Loucy (cell line): ENCODE measurements around the gene TUBB4B.

Experiments used
- CTCF ChIP-seq: fragments of 200-600 bp; sonication (generic); conservative IDR thresholded peaks from 2 replicates; pipeline ENCODE4 v1.5.1; 2014; ENCODE audit warnings: mild to moderate bottlenecking, antibody characterized with exemption, low read length
- EZH2phosphoT487 ChIP-seq: fragments of 200-600 bp; IDR thresholded peaks from 2 replicates; pipeline ENCODE4 v1.6.1; 2018; ENCODE audit warnings: antibody characterized with exemption, mild to moderate bottlenecking, moderate library complexity, borderline replicate concordance

- TF ChIP-seq CTCF: no peak
- no peak for TF ChIP-seq EZH2phosphoT487
Observed at GRCh38 chr9:137265496-137266161, 24.5 kb downstream of the TUBB4B start.
